Epithelial cell of prostate (primary cell): ENCODE results near the gene TSPAN9.

Source experiments
- DNase-seq: peaks from one replicate; pipeline ENCODE4 v3.0.0-alpha.2; 2011; ENCODE audit warnings: low read depth, low spot score
- H3K27ac ChIP-seq: fragments of 450-650 bp; 2 replicates; pipeline ENCODE4 v1.5.1; 2017; ENCODE audit warnings: mild to moderate bottlenecking

The TSPAN9 gene

DNA sequence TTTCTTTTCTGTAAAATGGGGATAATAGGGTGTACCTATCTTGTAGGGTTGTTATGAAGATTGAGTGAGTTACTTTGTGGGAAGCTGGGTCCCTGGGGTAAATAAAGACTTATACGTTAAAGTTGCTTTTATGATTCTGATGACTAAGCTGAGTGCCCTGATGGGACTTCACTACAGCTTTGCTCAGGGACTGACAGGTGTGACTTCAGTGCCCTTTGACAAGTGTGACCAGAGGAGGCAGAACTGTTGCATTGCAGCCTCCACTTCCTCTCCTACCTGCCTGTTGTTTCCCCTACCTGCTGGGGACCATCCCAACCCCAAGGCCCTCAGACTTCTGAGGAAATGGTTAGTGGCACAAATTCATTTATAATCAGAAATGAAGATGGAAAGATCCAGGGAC is 119.3 kb downstream of the TSPAN9 start:
- no peak overlapping the region for H3K27ac ChIP-seq
- DNase-seq, result no peak

GRCh38 chr12:3197131-3197818 is 120.1 kb downstream of the TSPAN9 start:
- DNase-seq, result no peak

DNA sequence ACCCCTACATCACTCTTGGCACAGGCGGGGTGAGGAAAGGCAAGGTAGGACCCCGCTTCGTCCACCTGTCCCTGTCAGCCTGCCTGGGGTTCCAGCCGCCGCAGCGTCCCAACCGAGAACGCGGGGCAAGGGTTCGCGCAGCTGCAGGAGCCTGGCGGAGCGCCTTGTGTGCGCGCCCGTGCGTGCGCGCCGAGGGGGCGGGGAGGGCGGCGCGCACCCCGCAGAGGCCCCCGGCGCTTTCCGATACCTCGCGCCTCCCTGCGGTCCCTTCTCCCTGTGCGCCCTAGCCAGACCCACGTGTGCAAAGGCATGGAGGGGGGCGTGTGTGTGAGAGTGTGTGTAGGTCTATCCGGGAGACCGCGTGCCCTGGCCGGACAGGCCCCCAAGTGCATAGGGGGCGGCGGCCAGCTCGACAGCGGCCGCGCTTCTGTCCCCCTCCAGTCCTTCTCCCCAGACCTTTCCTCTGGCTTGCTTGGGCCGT is 122.4 kb downstream of the TSPAN9 start:
- no peak overlapping the region for H3K27ac ChIP-seq
- no peak for DNase-seq

More at GRCh38 chr12:3197131-3197818, 120.1 kb downstream of the TSPAN9 start:
- H3K27ac ChIP-seq, result no peak overlapping the region

GRCh38 chr12:3200032-3200617 is 122.9 kb downstream of the TSPAN9 start:
- no peak for DNase-seq
- H3K27ac ChIP-seq, result no peak overlapping the region

GRCh38 chr12:3200814-3201233 is 123.6 kb downstream of the TSPAN9 start:
- no peak overlapping the region for H3K27ac ChIP-seq
- DNase-seq, result no peak

GRCh38 chr12:3201339-3202051 is 124.3 kb downstream of the TSPAN9 start:
- no peak overlapping the region for H3K27ac ChIP-seq
- no peak for DNase-seq

DNA sequence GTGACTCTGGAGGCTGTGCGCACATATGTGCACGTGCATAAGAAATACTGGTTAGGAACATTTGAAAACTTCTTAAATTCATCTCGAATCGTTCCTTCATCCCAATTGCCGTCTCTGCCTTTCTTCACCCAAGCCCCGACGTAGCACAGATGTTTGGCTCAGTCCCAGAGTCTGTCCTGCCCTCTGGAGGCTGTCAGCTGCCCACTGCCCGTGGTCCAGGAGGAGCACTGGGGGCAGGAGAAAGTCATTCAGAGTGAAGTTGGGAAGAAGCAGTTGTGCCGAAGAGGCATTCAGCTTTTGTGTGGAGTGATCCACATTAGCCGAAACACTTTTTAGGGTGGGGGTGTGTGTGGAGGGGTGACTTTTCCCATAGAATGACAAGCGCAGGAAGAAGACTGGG is 124.9 kb downstream of the TSPAN9 start:
- no peak for DNase-seq
- no peak overlapping the region for H3K27ac ChIP-seq

DNA sequence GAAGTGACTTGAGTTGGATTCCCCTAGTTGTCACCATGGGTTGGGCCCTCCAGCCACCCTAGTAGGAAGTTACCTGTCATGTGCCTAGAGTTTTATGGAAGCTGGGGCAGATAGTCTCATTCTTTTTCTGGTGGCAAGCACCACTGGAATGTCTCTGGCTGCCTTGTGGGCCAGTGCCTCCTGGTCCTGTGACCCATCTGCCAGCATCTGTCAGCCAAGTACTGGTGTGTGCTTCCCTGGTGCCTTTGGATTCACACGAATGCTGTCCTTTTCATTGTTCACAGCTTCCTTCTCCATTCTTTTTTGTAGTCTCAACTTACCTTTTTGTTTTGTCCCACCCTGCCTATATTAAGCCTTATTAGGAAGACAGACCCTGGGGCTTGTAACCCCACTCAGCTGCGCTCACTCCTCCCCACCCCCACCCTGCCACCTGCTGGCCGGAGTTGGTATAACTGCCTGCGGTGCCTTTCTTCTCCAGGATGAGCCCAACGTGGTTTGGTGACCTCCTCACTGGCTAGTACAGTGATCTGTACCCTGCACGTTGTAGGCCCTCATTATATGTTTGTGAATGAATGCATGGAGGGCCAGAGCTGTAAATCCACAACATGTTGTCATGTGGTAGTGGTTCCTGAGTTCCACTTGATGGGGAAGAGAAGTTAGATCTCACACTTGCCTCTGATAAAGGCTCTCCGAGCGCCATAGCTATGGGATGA is 125.7 kb downstream of the TSPAN9 start:
- H3K27ac ChIP-seq, result no peak overlapping the region
- DNase-seq, result no peak

GRCh38 chr12:3203713-3204112 is 126.5 kb downstream of the TSPAN9 start:
- no peak overlapping the region for H3K27ac ChIP-seq
- no peak for DNase-seq

DNA sequence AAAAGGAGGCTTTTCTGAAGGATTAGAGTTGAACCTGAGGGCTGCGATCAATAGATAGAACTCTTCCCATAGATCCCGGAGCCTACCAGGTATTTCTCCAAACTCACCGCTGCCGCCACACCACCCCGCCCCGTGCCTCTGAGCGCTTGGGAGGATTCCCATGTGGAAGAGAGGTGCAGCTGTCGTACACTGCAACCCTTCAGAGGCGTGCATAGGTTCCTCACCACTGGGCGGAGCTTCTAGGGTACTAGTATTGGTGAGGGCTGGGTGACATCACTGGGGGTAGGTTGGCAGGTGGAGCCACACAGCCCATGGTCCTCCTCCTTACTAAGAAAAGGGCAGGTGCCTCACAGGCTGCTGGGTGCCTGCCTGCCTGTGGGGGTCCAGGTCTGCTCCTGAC is 127.0 kb downstream of the TSPAN9 start:
- DNase-seq, result no peak
- H3K27ac ChIP-seq, result no peak overlapping the region

GRCh38 chr12:3204730-3205531 is 127.8 kb downstream of the TSPAN9 start:
- H3K27ac ChIP-seq, result no peak overlapping the region
- DNase-seq, result no peak

GRCh38 chr12:3205742-3206519 is 128.8 kb downstream of the TSPAN9 start:
- no peak for DNase-seq
- no peak overlapping the region for H3K27ac ChIP-seq

DNA sequence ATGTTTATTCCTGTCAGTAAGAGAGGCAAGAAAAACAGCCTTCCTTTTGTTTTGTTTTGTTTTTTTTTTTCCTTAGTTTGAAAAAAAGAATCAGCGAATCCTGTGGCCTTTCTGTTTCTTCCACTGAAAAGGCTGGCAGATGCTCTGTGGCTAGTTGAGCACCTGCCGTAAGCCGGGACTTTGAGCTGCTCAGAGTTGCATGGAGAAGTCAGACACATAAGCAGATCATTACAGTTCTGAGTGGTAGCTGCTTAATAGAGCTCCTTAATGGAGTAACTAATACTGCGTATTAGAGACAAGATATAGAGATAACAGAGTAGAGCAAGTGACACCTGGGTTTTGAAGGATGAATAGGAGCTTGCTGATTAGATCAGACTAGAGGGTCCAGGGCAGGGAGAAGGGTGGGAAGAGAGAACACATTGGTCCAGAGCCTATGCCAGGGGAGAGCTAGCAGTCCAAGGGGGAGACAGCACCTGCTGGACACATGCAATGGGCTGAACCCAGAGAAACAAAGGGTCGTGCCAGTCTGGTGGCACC is 129.4 kb downstream of the TSPAN9 start:
- no peak for DNase-seq
- H3K27ac ChIP-seq, result no peak overlapping the region

- DNase-seq, result no peak
These were observed 130.0 kb downstream of the TSPAN9 start for GRCh38 chr12:3207175-3207574.

GRCh38 chr12:3207858-3208257 is 130.7 kb downstream of the TSPAN9 start:
- H3K27ac ChIP-seq, result no peak overlapping the region
- DNase-seq, result no peak

More at GRCh38 chr12:3207175-3207574, 130.0 kb downstream of the TSPAN9 start:
- H3K27ac ChIP-seq, result no peak overlapping the region

GRCh38 chr12:3213188-3213587 is 136.0 kb downstream of the TSPAN9 start:
- H3K27ac ChIP-seq, result no peak overlapping the region
- DNase-seq, result no peak

DNA sequence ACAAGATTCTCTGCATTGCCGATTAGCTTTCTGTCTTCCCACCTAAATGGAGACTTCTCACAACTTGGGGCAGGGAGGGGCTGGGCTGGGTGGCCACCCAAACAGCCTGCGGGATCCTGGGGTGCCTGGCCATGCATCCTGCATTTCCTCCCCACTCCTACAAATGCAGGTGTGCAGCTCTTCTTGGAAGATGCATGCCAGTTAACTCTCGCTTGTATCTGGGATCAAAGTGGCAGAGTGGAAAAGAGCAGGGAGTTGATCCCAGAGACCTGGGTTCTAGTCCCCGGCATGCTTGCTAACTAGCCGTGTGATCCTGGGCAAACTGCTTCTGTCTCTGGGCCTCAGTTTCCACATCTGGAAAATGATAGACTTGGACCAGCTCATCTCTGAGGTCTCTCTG is 136.6 kb downstream of the TSPAN9 start:
- no peak for DNase-seq
- no peak overlapping the region for H3K27ac ChIP-seq

DNA sequence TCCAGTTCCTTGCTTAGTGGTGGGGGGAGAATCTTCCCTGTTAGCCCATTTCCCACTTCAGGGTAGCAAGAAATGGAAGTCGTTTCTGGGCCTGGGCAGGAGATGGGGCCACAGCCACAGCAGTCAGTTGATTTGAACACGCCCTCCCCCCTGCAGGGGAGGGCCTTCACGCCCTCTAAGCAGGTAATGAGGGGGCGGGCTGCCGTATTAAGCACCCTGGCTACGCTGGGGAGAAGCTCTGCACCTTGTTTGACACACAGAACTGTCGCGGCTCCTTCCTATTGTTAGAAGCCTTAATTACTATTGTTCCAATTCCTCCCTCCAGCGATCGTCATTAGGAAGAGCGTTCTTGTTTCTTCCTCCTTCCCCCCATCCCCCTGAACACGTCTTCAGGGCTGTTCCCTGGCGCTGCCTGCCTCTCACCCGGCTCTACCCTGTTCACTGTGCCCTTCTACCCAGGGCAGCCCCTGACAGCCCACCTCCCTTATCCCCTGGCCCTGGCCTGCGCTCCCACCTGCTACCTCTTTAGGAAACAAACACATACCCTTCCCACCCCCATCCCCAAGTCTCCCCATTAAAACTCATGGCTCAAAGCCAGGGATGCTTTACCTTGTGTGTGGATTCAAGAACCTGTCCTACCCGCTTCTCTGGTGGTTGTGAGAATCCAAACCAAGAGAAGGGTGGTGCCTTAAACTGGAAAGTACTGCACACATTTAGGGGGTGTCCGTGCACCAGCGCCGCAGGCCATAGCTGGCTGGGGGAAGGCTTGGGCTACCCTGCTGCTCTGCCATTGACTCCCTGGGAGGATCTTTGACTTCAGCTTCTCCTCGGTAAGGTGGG is 137.6 kb downstream of the TSPAN9 start:
- no peak for DNase-seq
- H3K27ac ChIP-seq, result no peak overlapping the region
